Activated naive CD8-positive, alpha-beta T cell treated with anti-CD3 and anti-CD28 coated beads for 36 hours (primary cell): ENCODE measurements around the gene SLC7A14. TPM values are rescaled to one million over a fixed set of nuclear protein-coding genes. Genes with fewer than 3 reads are reported as not detected.

Experiments used
- DNase-seq: peaks from one replicate; pipeline ENCODE4 v3.0.0; 2021
- H3K27ac Mint-ChIP-seq: one replicate; pipeline ENCODE4 v1.8.0; 2022; ENCODE audit warnings: mild to moderate bottlenecking, moderate library complexity, mixed read lengths
- H3K27me3 Mint-ChIP-seq: one replicate; pipeline ENCODE4 v1.8.0; 2022; ENCODE audit warnings: mild to moderate bottlenecking, mixed read lengths
- H3K36me3 Mint-ChIP-seq: one replicate; pipeline ENCODE4 v1.8.0; 2021; ENCODE audit warnings: mild to moderate bottlenecking, mixed read lengths
- H3K4me1 Mint-ChIP-seq: one replicate; pipeline ENCODE4 v1.8.0; 2021; ENCODE audit warnings: mixed read lengths
- H3K4me3 Mint-ChIP-seq: one replicate; pipeline ENCODE4 v1.8.0; 2022; ENCODE audit warnings: mild to moderate bottlenecking, moderate library complexity, mixed read lengths
- H3K9me3 Mint-ChIP-seq: one replicate; pipeline ENCODE4 v1.8.0; 2022; ENCODE audit warnings: mixed read lengths
- total RNA-seq, 2 experiments: library from RNA; stranded (reverse); gene quantifications; one replicate each; pipeline ENCODE4 v1.2.3, GENCODE V29; 2021

Gene SLC7A14
- total RNA-seq, 2 experiments from 2014 or later = not detected

- Mint-ChIP-seq H3K36me3 (no peaks in the 10 kb centered on the region), H3K27ac (no peak overlapping the region), H3K4me1 (no peaks in the 10 kb centered on the region), H3K4me3 (no peak overlapping the region), H3K27me3 (no peaks in the 10 kb centered on the region), H3K9me3 (no peaks in the 10 kb centered on the region)
- DNase-seq = no peak
Observed at GRCh38 chr3:170531657-170532335, 54.1 kb downstream of the SLC7A14 start.

- no peak for DNase-seq
- Mint-ChIP-seq H3K4me1 (no peaks in the 10 kb centered on the region), H3K27ac (no peak overlapping the region), H3K4me3 (no peak overlapping the region), H3K36me3 (no peaks in the 10 kb centered on the region), H3K9me3 (no peaks in the 10 kb centered on the region), H3K27me3 (no peaks in the 10 kb centered on the region)
Observed at GRCh38 chr3:170531054-170531453, 54.8 kb downstream of the SLC7A14 start.

- Mint-ChIP-seq H3K27ac (no peak overlapping the region), H3K9me3 (no peaks in the 10 kb centered on the region), H3K36me3 (no peaks in the 10 kb centered on the region), H3K4me3 (no peak overlapping the region), H3K4me1 (no peaks in the 10 kb centered on the region), H3K27me3 (no peaks in the 10 kb centered on the region)
- DNase-seq = no peak
Observed at GRCh38 chr3:170529912-170530311, 56.0 kb downstream of the SLC7A14 start.

GRCh38 chr3:170529346-170529745 lies 56.5 kb downstream of the SLC7A14 start:
- Mint-ChIP-seq H3K4me1 (no peaks in the 10 kb centered on the region), H3K27ac (no peak overlapping the region), H3K9me3 (no peaks in the 10 kb centered on the region), H3K4me3 (no peak overlapping the region), H3K36me3 (no peaks in the 10 kb centered on the region), H3K27me3 (no peaks in the 10 kb centered on the region)
- no peak for DNase-seq

GRCh38 chr3:170528726-170529125 lies 57.1 kb downstream of the SLC7A14 start:
- no peaks in the 10 kb centered on the region for H3K36me3 Mint-ChIP-seq
- no peaks in the 10 kb centered on the region for H3K4me1 Mint-ChIP-seq
- no peaks in the 10 kb centered on the region for H3K9me3 Mint-ChIP-seq
- no peaks in the 10 kb centered on the region for H3K27me3 Mint-ChIP-seq
- no peak overlapping the region for H3K27ac Mint-ChIP-seq
- DNase-seq = no peak
- H3K4me3 Mint-ChIP-seq = no peak overlapping the region

- DNase-seq = no peak
Observed at GRCh38 chr3:170524073-170524472, 61.8 kb downstream of the SLC7A14 start.

GRCh38 chr3:170523248-170523647 lies 62.6 kb downstream of the SLC7A14 start:
- Mint-ChIP-seq H3K4me1 (peaks cover 4% of the 10 kb centered on the region), H3K27me3 (no peaks in the 10 kb centered on the region), H3K27ac (no peak overlapping the region), H3K9me3 (no peaks in the 10 kb centered on the region), H3K4me3 (no peak overlapping the region), H3K36me3 (no peaks in the 10 kb centered on the region)
- no peak for DNase-seq

More at GRCh38 chr3:170524073-170524472, 61.8 kb downstream of the SLC7A14 start:
- H3K4me3 Mint-ChIP-seq = no peak overlapping the region
- no peaks in the 10 kb centered on the region for H3K36me3 Mint-ChIP-seq
- H3K27ac Mint-ChIP-seq = no peak overlapping the region
- no peaks in the 10 kb centered on the region for H3K9me3 Mint-ChIP-seq
- H3K27me3 Mint-ChIP-seq = no peaks in the 10 kb centered on the region
- H3K4me1 Mint-ChIP-seq = peaks cover 4% of the 10 kb centered on the region

- no peaks in the 10 kb centered on the region for H3K9me3 Mint-ChIP-seq
- peaks cover 4% of the 10 kb centered on the region for H3K4me1 Mint-ChIP-seq
- no peaks in the 10 kb centered on the region for H3K27me3 Mint-ChIP-seq
- no peak for DNase-seq
- H3K27ac Mint-ChIP-seq = no peak overlapping the region
- H3K4me3 Mint-ChIP-seq = no peak overlapping the region
- no peaks in the 10 kb centered on the region for H3K36me3 Mint-ChIP-seq
Observed at GRCh38 chr3:170522201-170522600, 63.7 kb downstream of the SLC7A14 start.

GRCh38 chr3:170520996-170521395 lies 64.9 kb downstream of the SLC7A14 start:
- H3K4me1 Mint-ChIP-seq = peaks cover 4% of the 10 kb centered on the region
- H3K36me3 Mint-ChIP-seq = no peaks in the 10 kb centered on the region
- no peaks in the 10 kb centered on the region for H3K27me3 Mint-ChIP-seq
- DNase-seq = no peak
- no peak overlapping the region for H3K4me3 Mint-ChIP-seq
- H3K27ac Mint-ChIP-seq = no peak overlapping the region
- H3K9me3 Mint-ChIP-seq = no peaks in the 10 kb centered on the region

- no peaks in the 10 kb centered on the region for H3K36me3 Mint-ChIP-seq
- no peaks in the 10 kb centered on the region for H3K9me3 Mint-ChIP-seq
- H3K4me1 Mint-ChIP-seq = no peaks in the 10 kb centered on the region
- DNase-seq = no peak
- no peak overlapping the region for H3K4me3 Mint-ChIP-seq
- peaks cover 5% of the 10 kb centered on the region for H3K27me3 Mint-ChIP-seq
- H3K27ac Mint-ChIP-seq = no peak overlapping the region
Observed at GRCh38 chr3:170517242-170517945, 68.5 kb downstream of the SLC7A14 start.

GRCh38 chr3:170513642-170514041 lies 72.2 kb downstream of the SLC7A14 start:
- DNase-seq = no peak
- no peak overlapping the region for H3K4me3 Mint-ChIP-seq
- no peak overlapping the region for H3K27ac Mint-ChIP-seq
- no peaks in the 10 kb centered on the region for H3K4me1 Mint-ChIP-seq
- H3K27me3 Mint-ChIP-seq = peaks cover 5% of the 10 kb centered on the region
- H3K9me3 Mint-ChIP-seq = no peaks in the 10 kb centered on the region
- H3K36me3 Mint-ChIP-seq = no peaks in the 10 kb centered on the region

- H3K9me3 Mint-ChIP-seq = no peaks in the 10 kb centered on the region
- H3K4me1 Mint-ChIP-seq = no peaks in the 10 kb centered on the region
- no peak for DNase-seq
- H3K36me3 Mint-ChIP-seq = no peaks in the 10 kb centered on the region
- no peak overlapping the region for H3K27ac Mint-ChIP-seq
- peaks cover 9% of the 10 kb centered on the region for H3K27me3 Mint-ChIP-seq
- H3K4me3 Mint-ChIP-seq = no peak overlapping the region
Observed at GRCh38 chr3:170511371-170511770, 74.5 kb downstream of the SLC7A14 start.

GRCh38 chr3:170508839-170509238 lies 77.0 kb downstream of the SLC7A14 start:
- Mint-ChIP-seq H3K27ac (no peak overlapping the region), H3K4me3 (no peak overlapping the region), H3K4me1 (no peaks in the 10 kb centered on the region), H3K27me3 (peaks cover 7% of the 10 kb centered on the region), H3K9me3 (no peaks in the 10 kb centered on the region), H3K36me3 (no peaks in the 10 kb centered on the region)
- DNase-seq = no peak

- H3K27ac Mint-ChIP-seq = no peak overlapping the region
- H3K27me3 Mint-ChIP-seq = peaks cover 5% of the 10 kb centered on the region
- DNase-seq = no peak
- no peaks in the 10 kb centered on the region for H3K9me3 Mint-ChIP-seq
- H3K4me3 Mint-ChIP-seq = no peak overlapping the region
- no peaks in the 10 kb centered on the region for H3K36me3 Mint-ChIP-seq
- H3K4me1 Mint-ChIP-seq = no peaks in the 10 kb centered on the region
Observed at GRCh38 chr3:170508291-170508690, 77.6 kb downstream of the SLC7A14 start.

GRCh38 chr3:170507063-170507462 lies 78.8 kb downstream of the SLC7A14 start:
- no peak overlapping the region for H3K4me3 Mint-ChIP-seq
- no peaks in the 10 kb centered on the region for H3K36me3 Mint-ChIP-seq
- no peak for DNase-seq
- no peaks in the 10 kb centered on the region for H3K9me3 Mint-ChIP-seq
- H3K27me3 Mint-ChIP-seq = peaks cover 5% of the 10 kb centered on the region
- no peak overlapping the region for H3K27ac Mint-ChIP-seq
- no peaks in the 10 kb centered on the region for H3K4me1 Mint-ChIP-seq

GRCh38 chr3:170506556-170506955 lies 79.3 kb downstream of the SLC7A14 start:
- DNase-seq = no peak
- no peaks in the 10 kb centered on the region for H3K9me3 Mint-ChIP-seq
- no peaks in the 10 kb centered on the region for H3K4me1 Mint-ChIP-seq
- H3K27ac Mint-ChIP-seq = no peak overlapping the region
- no peaks in the 10 kb centered on the region for H3K36me3 Mint-ChIP-seq
- H3K27me3 Mint-ChIP-seq = peaks cover 5% of the 10 kb centered on the region
- no peak overlapping the region for H3K4me3 Mint-ChIP-seq
